ENCODE results near the gene PIGU.
"Not testable (repeated sequence)": the region's sequence is repeated elsewhere in the genome, so short reads cannot be mapped to it uniquely, and the experiment has no call there.

The PIGU gene

DNA sequence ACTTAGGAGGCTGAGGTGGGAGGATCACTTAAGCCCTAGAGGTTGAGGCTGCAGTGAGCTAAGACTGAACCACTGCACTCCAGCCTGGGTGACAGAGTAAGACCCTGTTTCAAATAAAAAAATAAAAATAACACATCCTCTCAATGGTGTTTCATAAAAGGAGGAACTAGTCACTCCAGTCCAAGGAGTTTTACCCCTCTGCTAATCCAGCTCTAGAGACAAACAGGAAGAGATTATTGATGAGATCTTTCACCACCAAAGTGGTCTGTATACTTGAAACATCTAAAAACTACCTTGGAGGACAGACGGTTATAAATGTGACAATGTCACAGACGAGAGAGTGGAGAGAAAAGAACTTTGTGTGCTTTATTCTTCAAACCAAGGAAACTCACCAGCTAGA is 58.2 kb downstream of the PIGU start:
- DNase-seq, result no peak

DNA sequence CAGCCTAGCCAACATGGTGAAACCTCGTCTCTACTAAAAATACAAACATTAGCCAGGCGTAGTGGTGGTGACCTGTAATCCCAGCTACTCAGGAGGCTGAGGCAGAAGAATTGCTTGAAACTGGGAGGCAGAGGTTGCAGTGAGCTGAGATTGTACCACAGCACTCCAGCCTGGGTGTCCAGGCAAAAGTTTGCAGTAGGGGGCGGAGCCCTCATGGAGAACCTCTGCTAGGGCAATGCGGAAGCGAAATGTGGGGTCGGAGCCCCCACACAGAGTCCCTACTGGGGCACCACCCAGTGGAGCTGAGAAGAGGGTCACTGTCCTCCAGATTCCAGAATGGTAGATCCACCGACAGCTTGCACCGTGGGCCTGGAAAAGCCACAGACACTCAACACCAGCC is 60.0 kb downstream of the PIGU start:
- DNase-seq, result not testable (repeated sequence)

DNA sequence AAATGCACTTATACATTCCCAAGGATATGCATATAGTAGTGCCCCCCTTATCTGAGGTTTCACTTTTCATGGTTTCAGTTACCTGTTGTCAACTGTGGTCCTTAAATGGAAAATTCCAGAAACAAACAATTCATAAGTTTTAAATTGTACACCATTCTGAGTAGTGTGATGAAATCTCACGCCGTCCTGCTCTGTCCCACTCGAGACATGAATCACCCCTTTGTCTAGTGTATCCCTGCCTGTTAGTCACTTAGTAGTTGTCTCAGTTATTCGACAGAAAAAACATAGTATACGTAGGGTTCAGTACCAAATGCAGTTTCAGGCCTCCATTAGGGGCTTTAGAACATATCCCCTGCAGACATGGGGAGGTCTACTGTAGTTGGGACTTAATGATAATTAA is 61.4 kb downstream of the PIGU start:
- DNase-seq, result no peak

DNA sequence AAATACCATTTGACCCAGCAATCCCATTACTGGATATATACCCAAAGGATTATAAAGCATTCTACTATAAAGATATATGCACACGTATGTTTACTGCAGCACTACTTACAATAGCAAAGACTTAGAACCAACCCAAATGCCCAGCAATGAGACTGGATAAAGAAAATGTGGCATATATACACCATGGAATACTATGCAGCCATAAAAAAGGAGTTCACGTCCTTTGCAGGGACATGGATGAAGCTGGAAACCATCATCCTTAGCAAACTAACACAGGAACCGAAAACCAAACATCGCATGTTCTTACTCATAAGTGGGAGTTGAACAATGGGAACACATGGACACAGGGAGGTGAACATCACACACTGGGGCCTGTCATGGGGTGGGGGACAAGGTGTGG is 64.9 kb downstream of the PIGU start:
- DNase-seq, result not testable (repeated sequence)

DNA sequence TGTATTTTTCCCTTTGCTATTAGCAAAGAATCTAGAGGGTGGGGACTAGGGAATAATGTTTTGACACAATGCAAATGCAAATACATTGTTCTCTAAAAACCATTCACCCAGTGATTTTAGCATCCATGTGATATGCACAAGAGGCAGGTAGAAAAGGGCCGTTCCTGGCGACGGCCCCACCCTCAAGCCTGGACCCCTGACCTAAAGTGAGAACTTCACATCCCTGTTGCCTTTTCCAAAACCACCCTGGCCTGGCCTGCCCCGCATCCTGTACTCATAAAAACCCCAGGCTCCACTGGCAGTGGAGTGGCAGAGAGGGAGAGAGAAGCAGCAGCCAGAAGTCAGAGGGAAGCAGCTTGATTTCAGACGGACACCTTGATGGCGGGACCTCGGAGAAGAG is 69.8 kb downstream of the PIGU start:
- DNase-seq, result no peak

DNA sequence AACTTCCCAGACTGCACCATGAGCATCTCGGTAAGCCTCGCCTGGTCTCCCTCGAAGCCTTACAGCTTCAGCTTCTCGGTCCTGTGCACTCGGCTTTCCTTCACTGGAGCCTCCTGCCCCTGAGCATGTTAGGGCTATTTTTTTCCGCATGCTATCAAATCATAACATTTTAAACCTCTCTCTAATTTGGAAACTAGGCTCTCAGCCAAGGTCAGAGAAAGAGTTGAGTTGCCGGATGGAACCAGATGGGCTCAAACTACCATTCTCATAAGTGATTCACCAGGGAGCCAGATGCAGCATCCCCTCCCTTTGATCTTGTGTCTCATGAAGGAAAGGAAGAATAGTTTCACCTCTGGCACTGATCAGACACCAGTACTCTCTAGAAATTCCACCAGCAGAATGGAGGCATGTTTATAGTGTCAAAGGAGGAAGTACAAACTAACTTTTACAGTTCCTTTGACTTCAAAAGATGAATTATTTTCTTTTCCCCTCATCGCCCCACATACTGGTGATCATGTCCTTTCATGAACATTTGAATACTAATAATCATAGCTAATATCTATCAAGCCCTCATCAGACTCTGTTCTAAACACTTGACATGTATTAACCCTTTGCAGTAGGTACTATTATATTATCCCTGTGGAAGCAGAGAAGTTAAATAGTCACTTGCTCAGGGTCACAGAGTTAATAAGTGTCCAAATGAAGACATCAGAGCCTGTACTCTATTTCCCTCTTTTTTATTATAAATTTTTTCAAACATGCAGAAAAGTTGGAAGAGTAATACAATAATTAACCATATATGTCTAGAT is 71.7 kb downstream of the PIGU start:
- DNase-seq, result no peak

DNA sequence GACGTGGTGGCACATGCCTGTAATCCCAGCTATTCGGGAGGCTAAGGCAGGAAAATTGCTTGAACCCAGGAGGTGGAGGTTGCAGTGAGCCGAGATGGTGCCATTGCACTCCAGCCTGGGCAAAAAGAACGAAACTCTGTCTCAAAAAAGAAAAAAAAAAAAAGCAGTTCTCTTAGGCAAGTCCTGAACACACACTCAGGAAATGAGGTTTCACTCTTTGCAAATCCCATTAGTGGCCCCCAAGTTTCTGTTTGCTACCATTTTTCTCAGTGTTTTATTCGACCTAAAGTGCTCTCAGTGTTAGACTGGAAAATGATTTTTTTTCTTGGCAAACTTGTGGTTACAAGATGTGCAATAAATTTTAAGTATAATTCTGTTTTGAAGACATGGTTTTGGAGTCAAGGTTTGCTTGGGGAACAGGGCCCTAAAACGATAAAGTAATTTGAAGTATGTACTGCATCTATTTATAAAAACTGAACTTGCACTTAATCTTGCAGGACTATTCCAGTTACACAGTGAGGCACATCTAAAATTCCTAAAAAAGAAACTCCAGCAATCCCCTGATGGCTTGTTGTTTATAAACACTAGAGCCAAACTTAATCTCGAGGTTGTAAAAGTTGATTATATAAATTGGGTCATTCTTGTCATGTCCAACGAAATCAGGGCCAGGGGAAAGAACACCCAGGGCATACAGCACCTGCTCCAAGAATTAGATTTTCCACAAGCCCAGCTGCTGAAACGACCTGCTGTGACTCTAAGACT is 75.8 kb downstream of the PIGU start:
- no peak for DNase-seq

DNA sequence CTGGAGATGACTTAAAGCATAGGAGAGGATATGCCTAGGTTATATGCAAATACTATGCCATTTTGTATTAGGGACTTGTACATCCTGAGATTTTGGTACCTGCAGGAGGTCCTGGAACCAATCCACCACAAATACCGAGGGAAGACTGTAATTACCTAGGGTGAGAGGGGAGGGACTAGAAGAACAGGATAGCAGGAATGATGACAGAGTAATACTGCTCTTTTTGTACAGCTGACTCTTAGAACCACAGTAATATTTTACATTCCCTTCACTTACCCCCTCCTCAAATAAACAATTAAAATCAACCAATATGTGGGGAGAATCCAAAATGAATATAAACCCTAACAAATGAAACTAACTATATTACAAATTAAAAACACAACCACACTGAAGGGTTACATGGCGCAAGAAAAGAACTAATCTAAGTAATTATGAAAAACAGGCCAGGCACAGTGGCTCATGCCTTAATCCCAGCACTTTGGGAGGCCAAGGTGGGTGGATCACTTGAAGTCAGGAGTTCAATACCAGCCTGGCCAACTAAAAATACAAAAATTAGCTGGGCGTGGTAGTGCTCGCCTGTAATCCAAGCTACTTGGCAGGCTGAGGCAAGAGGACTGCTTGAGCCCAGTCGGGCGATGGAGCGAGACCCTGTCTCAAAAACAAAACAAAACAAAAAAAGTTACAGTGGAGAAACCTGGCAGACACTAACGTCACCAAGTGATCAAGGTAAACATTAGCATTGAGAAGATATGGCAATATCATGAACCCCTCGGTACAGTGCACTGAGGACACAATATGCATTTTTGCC is 81.3 kb downstream of the PIGU start:
- DNase-seq, result no peak

DNA sequence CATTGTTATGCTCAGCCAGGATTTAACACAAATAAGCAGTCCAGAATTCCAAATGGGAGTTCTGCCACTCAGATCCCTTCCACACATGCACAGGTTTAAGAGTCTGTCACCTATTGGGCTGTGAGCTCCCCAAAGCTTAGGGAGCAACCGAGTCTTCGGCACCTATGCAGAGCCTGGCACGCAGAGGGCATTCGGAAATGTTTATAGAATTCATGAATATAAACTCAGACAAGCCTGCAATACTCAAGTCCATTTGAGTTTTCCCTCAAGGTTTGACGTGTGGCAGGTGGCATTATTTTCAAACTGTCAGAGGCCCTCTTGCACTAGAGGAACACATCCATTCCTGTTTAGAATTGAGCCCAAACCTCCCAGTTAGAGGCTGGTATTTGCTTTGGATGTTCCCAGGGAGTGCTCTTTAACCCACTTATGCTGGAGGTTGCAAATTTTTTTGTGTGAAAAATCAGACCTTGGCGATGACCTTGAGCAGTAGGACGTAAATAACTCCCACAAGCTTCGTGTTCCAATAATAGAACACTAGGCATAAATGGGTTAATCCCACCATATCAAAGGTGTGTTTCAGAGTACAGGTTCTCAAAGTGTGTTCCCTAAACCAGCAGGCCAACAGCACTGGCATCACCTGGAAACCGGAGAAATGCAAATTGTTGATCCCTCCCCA is 90.3 kb downstream of the PIGU start:
- no peak for DNase-seq

DNA sequence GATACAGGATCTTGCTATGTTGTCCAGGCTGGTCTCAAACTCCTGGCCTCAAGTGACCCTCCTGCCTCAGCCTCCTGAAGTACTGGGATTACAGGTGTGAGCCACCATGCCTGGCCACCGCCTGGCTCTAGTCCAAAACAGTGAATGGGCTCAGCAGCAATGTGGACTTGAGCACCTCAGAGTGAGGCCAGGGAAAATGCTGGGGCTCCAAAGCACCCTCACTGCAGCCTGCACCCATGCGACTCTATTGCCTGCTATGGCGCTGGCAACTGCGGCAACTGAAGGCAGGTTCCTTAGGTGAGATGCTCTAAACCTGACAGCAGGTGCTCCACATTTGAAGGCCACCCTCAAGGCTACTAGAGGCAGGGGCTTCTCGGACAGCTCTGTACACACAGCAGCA is 91.9 kb downstream of the PIGU start:
- no peak for DNase-seq

DNA sequence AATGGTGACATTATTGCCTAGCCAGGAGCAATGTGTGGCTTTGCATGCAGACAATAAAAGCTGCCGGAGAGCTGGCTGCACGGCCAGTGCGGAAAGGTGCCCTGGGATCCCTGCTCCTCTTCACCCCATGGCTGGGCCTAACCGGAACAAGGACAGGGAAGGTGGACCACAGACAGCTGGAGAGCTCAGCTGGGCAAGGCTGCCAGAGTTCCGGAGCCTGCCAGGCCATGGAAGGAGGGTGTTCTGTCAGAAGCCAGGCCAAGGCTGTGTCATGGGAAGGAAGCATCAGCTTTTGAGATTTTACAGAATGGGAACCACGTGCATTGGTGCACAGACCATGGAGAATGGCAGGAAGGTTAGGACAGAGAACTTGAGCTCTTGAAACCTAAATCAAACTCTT is 93.3 kb downstream of the PIGU start:
- no peak for DNase-seq

DNA sequence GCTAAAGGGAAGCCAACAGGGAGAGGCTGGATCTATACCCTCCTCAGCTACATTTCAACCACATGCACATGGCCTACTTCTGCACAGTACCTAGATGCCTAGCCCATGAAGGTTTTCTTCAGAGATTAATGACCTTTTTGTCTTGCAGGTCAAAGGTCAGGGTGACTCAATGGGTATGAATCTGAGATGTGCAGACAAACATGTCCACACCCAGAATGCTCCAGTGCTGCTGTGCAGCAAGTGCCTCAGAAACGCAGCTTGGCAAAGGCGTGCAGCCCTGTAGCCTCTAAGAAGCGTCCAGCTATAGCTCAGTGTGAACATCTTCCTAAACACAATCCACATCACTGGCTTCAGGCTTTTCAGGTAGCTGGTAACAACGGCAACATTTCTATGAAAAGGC is 94.0 kb downstream of the PIGU start:
- no peak for DNase-seq

DNA sequence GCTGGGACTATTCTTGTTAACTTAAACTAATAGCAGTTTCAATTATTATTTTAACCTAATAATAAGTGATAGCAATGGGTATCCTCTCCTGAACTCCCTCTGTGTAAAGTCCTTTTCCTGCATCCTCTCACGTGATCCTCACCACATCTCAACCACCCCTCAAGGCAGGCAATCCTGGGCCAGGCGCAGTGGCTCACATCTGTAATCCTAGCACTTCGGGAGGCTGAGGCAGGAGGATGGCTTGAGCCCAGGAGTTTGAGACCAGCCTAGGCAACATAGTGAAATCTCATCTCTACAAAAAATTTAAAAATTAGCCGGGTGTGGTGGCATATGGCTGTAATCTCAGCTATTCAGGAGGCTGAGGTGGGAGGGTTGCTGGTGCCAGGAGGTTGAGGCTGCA is 94.7 kb downstream of the PIGU start:
- no peak for DNase-seq

DNA sequence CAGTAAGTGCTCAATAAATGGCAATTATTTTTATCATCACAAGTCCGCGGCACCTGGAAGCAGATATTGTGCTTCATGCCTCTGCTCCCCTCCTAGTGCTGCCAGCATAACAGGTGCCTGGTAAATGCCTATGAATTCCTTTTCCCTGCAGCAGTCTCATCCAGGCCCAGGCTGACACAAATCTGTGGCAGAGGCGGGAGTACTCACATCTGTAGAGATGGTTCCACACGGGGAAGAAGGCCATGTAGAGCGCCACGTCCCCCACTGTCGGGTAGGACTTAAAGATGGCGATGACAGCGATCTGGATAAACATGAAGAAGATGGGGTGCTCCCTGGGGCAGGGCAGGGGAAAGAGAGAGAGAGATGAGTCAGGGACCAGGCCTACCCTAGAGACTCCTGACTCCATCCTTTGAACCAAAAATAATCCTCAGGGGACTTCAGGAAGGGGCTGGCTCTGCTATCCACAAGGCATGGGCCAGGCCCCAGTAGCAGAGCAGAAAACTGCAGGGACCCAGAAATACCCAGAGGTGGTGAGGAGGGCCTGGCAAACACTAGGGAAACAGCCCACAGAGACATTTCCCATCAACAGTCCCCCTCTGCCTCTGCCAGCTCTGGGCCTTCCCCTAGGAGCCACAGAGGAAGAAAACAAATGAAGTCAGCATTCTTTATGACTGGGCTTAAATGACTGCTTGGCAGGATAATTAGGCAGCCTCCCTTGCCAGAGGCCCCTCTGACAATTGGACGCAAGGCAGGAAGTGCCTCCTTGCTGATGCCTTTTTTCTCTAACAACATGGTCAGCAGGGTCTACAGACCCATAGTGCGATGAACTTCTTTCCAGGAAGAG is 95.3 kb downstream of the PIGU start:
- DNase-seq, result no peak

DNA sequence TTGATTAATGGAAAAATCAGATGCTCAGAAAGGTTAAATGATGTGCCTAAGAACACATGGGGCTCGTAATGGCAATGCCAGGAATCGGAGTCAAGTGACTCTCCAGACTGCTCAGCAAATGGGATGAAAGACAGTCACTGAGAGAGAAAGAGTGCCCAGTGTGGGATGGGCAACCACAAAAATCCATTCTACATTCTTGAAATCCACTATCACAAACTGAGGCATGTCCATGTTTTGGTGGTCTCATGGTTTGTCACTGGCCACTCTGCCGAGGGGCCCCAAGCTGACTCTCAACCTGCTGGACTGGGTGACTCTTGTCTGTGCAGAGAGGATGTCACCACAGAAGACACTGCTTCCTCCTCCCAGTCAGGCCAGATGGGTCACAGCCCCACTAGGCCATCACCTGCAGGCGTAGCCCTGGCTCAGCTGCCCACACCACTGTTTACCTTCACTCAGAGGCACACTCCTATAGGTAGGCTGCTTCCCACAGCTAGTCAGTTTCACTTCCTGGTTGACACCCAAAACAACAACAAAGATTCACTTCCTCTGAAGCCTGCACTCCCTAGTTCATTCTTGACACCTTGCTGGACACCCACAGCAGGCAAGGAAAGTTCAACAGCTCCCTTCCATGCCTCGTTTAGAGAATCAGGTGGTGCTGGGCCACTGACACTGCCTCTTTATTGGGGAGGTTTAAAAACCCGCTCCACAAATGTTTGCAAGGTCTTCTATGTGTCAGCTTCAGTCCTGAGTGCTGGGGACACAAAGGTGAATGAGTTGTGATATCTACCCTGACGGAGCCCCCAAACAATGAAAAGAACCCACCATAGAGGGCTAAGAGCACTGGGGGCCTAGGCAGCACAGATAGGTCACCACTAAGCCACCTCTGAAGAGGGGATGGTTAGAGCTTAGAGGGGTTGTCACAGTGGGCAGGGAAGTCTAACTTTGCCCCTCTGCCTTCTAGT is 96.6 kb downstream of the PIGU start:
- no peak for DNase-seq

DNA sequence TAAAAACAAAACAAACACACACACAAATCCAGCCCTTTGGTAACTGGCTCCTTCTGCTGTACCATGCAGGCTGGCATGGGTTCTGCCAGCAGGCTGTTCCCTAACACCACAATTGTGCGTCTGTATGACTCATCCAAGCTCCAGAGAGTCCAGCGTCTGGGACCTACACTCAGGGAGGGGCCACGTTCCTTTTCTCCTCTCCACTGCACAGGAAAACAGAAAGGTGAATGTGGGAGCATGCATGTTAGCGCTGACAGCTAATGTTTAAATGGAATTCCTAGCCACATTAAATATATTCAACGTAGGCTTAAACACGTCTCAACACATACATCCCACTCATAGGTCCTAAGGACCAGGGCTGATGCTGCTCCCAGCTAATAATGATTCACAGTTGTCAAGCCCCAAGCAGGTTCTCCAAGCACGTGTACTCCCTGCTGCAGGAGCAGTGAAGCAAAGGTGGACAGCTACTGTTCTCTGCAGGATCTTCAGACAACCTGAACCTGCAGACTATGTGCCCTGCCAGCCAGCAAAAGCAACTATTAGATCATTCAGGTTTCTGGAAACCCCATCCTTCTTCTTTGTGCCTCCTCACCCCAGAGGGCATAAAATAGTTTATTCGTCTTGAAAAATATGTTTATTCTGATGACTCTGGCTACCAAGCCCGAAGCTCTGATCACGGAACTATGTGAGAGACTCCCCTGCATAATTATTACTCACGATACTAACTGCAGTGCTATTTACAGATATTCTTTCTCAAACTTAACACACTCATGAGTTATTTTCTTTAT is 97.5 kb downstream of the PIGU start:
- no peak for DNase-seq

DNA sequence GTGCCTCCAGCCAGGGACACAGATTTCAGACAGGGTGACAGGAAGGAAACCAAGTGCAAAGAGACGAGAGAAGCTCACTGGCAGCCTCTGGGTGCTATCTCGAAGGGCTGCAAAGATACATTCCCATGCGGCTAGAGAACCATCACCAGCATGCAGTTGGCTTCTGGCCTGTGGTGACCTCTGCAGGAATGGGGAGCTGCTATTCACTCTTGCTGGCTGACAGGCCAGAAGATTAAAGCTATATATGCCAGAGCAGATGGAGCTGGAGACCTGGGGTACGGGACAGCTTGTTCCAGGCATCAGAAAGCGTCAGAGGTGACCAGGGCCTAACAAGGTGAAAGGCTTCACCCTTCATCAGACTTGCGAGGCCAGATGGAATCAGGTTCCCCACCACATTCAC is 98.4 kb downstream of the PIGU start:
- no peak for DNase-seq

DNA sequence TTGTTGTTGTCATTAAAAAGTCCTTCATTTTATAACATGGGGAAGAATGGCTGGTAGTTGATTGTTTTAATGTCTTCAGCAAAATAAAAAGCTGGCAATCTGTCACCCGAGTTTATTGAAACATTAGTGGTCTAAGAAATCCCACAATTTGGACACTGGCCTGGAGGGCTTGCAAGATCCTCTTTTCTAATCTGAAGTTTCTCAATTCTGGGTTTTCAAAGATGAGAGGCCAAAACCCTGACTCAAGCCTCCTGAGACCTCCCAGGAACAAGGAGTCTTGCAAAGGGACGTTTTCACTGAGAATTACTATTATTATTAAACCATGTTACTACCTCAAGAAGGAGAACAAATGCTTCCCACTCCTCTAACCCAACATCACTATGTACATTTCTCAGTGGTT is 98.9 kb downstream of the PIGU start:
- no peak for DNase-seq

DNA sequence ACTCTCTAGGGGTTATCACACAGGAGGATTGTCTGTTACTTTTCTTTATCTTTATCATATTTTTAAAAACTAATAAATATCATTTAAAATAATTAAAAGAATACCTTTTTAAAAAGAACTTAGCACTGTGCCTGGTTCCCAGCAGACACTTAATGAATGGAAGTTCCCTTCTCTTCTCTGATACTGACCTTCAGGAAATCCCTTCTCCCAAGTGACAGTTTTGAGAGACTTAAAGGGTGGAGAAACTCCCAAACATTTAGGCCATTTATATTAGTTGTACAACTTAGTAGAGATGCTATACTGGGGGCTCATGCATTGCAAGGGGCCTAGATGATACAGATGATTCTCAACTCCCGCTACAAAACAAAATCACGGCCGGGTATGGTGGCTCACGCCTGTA is 99.8 kb downstream of the PIGU start:
- no peak for DNase-seq

DNA sequence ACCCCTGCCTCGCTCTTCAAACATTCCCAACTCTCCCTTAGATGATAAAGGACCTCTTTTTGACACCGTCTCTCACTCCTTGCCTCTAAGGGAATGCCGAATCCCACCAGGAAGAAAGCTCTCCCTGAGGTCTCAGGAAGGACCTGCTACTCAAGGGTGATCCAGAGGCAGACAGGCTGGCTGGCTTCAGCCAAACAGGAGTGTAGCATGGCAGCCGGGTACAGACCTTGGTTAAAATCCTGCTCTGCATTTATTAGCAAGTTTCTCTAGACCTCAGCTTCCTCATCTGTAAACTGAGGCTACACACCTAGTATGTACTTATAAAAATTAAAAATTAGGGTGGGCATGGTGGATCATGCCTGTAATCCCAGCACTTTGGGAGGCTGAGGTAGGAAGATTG is 101.1 kb downstream of the PIGU start:
- no peak for DNase-seq
